Right ventricle myocardium inferior (tissue), 1 donor: ENCODE data around the gene PTPN7. TPM values are rescaled to one million over a fixed set of nuclear protein-coding genes. Genes with fewer than 3 reads are reported as not detected.
"Not testable (repeated sequence)": the region's sequence is repeated elsewhere in the genome, so short reads cannot be mapped to it uniquely, and the experiment has no call there.

Experiments
- ATAC-seq: fragments of 200-7000 bp; cut with Tn5 transposase; one replicate; pipeline ENCODE4 v1.9.1; 2020; ENCODE audit warnings: mild to moderate bottlenecking, moderate library complexity
- DNase-seq: peaks from one replicate; pipeline ENCODE4 v3.0.0; 2021; ENCODE audit errors: missing footprints
- intact Hi-C: fragments of 100-400 bp; cut with DNase I; formaldehyde crosslinking; loops from one replicate; pipeline ENCODE4 v1.11.0; 2022
- total RNA-seq: library from RNA; stranded (reverse); fragmentation: NEBNext Ultra II Directional; extraction: Animal tissue kit (Norgen Biotek cat#: 25700); gene quantifications from one replicate; pipeline ENCODE4 v1.2.1, GENCODE V29; 2021
- donor health status: DM: no; HTN: yes; CAD: no; lungs with severe emphysema.

Gene PTPN7
- total RNA-seq, 1 donor from 2014 or later: 0.51 TPM

- intact Hi-C loops: loop anchor here (1.0 kb wide), 1 partner anchor 122 kb away; no protein-coding TSS in a partner anchor
- ATAC-seq (peak; percentile 73), DNase-seq (no peak)
Observed at GRCh38 chr1:202192770-202193613, 32.6 kb upstream of the PTPN7 start.

GRCh38 chr1:202191391-202191790 is 31.0 kb upstream of the PTPN7 start:
- ATAC-seq, intact Hi-C loops: not testable (repeated sequence)

GRCh38 chr1:202189918-202190715 is 29.7 kb upstream of the PTPN7 start:
- DNase-seq (no peak), ATAC-seq (no peak)
- intact Hi-C loops: loop anchor here (2.0 kb wide), 1 partner anchor 529 kb away; no protein-coding TSS in a partner anchor

More at GRCh38 chr1:202191391-202191790, 31.0 kb upstream of the PTPN7 start:
- not testable (repeated sequence) for DNase-seq

GRCh38 chr1:202189001-202189790 is 28.8 kb upstream of the PTPN7 start:
- ATAC-seq: peak; percentile 45

GRCh38 chr1:202187697-202188407 is 27.4 kb upstream of the PTPN7 start:
- DNase-seq: no peak
- intact Hi-C loops: loop anchor here (2.0 kb wide), 1 partner anchor 531 kb away; no protein-coding TSS in a partner anchor
- ATAC-seq: no peak

More at GRCh38 chr1:202189001-202189790, 28.8 kb upstream of the PTPN7 start:
- DNase-seq: peak; percentile 85
- intact Hi-C loops: loop anchor here (2.0 kb wide), 1 partner anchor 530 kb away; no protein-coding TSS in a partner anchor

GRCh38 chr1:202187041-202187671 is 26.8 kb upstream of the PTPN7 start:
- intact Hi-C loops: no loop called here
- no peak for ATAC-seq

GRCh38 chr1:202186327-202186726 is 25.9 kb upstream of the PTPN7 start:
- intact Hi-C loops: no loop called here
- DNase-seq: no peak
- no peak for ATAC-seq

More at GRCh38 chr1:202187041-202187671, 26.8 kb upstream of the PTPN7 start:
- no peak for DNase-seq

- intact Hi-C loops: no loop called here
- peak; percentile 61 for ATAC-seq
- DNase-seq: peak; percentile 93
Observed at GRCh38 chr1:202184750-202185460, 24.5 kb upstream of the PTPN7 start.

- DNase-seq (no peak), ATAC-seq (no peak)
- intact Hi-C loops: no loop called here
Observed at GRCh38 chr1:202182040-202182877, 21.9 kb upstream of the PTPN7 start.

- ATAC-seq (no peak), DNase-seq (no peak)
- intact Hi-C loops: no loop called here
Observed at GRCh38 chr1:202181586-202181985, 21.2 kb upstream of the PTPN7 start.

GRCh38 chr1:202180751-202181139 is 20.3 kb upstream of the PTPN7 start:
- ATAC-seq, intact Hi-C loops: not testable (repeated sequence)

GRCh38 chr1:202179828-202180750 is 19.7 kb upstream of the PTPN7 start:
- intact Hi-C loops: no loop called here
- no peak for DNase-seq
- ATAC-seq: no peak

More at GRCh38 chr1:202180751-202181139, 20.3 kb upstream of the PTPN7 start:
- not testable (repeated sequence) for DNase-seq

- ATAC-seq (no peak), DNase-seq (no peak)
- intact Hi-C loops: no loop called here
Observed at GRCh38 chr1:202176949-202177927, 16.8 kb upstream of the PTPN7 start.

GRCh38 chr1:202173993-202174392 is 13.6 kb upstream of the PTPN7 start:
- no peak for ATAC-seq
- DNase-seq: no peak
- intact Hi-C loops: no loop called here
